ENCODE measurements around the gene COL21A1.

The COL21A1 gene

DNA sequence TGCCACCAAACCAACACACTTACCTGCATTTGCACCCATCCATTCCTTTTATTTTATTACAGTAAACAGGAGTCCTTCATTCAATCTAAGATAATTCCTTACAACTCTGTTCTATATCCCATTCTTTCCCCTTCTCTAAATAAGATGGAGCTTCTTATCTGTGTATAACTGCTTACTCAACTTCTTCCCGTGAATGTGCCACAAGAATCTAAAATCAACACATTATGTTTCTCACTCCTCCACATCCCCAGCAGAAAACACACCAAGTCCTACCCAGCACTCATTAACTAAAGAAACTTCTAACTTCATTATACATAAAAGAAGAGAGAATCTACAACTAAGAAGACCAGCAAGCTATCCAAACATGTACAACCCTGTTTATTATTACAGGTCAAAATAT, 141.1 kb downstream of the COL21A1 start:
- no peak for DNase-seq (ENCODE audit: low spot score)

DNA sequence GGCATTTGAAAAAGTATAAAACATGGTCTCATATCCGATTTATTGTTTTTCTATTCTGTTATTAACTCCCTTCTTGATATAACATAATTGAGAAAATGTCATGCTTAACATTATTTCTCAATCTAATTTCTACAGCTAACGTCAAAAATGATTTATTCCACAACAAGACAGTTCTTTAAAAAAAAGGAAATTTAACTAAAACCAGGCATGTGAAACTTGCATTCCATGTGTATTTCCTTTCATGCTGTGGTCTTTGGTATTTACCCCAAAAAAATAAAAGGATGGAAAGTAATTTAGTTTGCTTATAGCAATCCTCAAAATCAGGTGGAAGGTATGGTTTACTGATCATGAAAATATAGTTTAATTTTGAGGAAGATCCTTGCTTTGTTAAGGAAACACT, 142.8 kb downstream of the COL21A1 start:
- no peak for DNase-seq (ENCODE audit: low spot score)

DNA sequence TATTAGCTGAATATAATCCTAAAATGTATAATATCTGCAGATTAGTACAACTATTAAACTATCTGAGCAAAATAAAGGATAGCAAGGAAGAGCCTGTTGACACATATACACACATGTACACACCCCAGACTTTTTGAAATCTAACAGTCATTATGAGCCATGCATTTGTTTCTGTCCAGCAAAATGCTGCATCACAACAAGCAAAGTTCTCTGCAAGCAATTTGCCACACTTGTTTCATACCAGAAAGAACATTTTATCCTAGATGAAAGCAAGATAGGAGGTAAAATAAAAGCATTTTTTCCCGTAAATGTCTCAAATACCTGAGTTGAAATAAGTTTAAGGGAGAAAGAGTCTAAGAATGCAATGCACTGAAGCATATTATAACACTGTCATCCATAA, 145.2 kb downstream of the COL21A1 start:
- DNase-seq (ENCODE audit: low spot score), result no peak

DNA sequence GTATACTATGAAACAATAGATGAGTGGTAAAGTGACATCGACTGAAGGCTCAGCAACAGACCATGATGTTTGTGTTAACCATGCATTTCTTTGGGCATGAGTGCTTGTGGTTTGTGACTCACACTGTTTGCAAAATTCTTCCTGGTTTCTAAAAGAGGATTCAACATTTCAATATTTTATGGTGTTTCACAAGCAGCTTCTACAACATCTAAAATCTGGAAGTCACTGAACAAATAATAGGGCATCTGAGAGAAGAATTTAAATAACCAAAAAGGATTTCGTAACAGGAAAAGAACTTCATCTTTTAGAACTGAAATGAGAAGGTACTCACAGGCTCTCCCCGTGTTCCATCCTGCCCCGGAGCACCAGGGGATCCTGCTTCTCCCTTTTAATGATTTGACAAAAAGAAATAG, 146.2 kb downstream of the COL21A1 start:
- DNase-seq (ENCODE audit: low spot score), result peak; percentile 66

DNA sequence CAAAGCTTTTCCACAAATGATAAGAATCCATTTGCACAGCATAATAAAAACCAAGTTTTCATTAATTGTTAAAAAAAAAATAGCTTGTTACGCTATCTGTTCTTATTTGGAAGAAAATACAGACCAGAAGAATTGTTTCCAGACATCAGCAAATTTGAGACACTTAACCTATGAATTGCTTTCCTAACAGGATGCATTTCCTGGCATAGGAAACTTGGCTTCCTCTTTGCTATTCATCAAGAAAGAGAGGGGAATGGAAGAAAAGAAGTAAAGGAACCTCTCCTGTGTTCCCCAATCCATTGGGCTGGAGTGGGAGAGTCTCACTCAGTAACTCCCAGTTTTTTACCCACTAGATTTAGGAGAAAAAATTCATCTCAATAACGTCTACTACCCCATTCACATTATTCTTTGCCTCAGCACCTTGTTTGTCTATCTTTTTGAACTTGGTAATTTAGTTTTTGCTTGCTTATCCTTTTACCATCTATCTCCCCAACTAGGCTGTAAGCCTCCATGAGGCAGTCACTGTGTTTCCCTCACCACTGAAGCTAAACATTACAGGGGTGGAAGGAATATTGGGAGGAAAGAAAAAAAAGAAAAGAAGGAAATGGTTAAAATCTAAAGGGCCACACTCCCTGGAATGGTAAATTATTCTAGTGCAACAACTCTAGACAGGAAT, 150.3 kb downstream of the COL21A1 start:
- DNase-seq (ENCODE audit: low spot score), result no peak

DNA sequence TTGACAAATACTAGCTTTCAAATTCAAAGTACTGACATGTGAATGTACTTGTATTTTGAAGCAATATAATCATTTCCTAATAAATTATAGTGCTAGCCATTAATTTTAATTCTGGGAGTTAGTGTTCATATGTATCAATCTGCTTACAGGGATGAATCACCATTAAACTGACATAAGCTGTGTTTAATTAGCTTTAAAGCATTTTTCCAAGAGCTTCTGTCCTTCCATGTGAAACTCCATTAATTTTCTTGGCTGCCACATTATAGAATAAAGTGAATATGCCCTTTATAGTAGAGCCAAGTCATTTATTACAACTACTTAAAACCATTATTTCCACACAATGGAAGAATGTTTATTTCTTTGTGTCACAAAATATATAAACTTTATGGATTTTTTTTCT, 150.8 kb downstream of the COL21A1 start:
- DNase-seq (ENCODE audit: low spot score), result no peak

DNA sequence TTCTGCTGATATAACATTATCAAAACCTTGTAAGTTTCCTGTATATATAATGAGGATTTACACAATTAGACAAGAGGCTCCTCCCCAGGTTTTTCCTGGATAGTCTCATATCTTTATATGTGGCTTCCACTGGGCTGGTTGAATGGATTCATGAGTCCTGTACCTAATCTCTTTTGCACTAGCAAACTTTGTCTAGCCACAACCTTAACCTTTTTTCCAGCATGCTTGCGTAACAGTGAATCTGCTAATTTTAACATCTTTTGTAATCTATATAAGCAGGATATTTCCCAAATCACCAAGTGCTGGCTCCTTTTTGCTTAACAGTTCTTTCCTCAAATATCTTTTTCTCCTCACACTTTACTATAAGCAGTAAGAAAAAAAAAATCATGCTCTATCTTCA, 153.6 kb downstream of the COL21A1 start:
- no peak for DNase-seq (ENCODE audit: low spot score)

DNA sequence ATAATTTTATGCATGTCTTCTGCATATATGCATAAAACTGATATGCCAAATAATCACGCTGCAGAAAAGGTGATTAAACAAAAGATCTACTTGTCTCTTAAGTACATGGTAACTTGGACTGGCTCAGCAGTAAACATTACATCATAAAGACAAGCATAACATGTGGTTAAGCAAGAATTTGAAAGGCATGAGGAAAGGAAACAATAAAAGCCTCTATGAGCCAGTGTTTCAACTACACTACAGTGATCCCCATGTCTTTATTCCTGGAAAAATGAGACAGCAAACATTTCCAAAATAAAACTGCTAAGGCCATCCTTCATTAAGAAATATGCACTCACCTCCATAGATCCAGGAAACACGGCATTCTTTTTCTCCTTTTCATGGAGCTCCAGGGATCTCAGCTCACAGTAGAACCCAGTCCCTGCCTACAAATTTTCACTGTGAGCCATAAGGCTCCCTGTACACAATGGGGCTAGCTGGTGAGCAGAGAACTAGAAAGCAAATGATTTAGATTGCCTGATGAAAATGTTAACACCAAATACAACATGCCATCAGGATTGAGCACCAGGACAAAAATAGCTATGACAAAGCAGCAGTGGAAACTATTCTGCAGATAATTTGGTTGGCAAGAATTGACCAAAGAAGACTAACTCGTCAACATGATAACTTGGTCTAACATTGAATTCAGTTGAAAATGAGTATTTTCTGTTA, 156.1 kb downstream of the COL21A1 start:
- DNase-seq (ENCODE audit: low spot score), result peak; percentile 51

DNA sequence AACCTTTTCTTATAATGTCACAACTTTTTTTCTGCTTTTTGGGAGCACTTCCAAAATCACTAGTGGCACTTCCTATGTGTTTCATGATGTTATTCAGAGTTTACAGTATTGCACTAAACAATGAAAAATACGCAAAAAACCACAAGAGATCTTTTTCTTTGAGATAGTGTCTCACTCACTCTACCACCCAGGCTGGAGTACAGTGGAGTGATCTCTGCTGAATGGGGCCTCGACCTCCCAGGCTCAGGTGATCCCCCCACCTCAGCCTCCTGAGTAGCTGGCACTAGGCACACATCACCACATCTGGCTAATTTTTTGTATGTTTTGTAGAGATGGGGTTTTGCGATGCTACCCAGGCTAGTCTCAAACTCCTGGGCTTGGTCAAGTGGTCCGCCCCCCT, 158.7 kb downstream of the COL21A1 start:
- no peak for DNase-seq (ENCODE audit: low spot score)

DNA sequence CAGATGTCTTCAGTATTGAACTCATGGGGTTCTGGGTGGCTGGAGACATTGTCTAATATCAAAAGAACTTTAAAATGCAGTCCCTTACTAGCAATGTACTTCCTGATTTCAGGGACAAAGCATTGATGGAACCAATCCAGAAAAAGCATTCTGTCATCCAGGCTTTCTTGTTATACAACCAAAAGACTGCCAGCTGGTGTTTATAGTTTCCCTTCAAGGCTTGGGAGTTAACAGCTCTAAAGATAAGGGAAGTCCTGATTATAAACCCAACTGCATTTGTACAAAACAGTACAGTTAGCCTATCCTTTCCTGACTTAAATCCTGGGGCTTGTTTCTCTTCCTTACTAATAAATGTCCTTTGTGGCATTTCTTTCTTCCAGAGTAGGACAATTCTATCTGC, 160.0 kb downstream of the COL21A1 start:
- DNase-seq (ENCODE audit: low spot score), result no peak

DNA sequence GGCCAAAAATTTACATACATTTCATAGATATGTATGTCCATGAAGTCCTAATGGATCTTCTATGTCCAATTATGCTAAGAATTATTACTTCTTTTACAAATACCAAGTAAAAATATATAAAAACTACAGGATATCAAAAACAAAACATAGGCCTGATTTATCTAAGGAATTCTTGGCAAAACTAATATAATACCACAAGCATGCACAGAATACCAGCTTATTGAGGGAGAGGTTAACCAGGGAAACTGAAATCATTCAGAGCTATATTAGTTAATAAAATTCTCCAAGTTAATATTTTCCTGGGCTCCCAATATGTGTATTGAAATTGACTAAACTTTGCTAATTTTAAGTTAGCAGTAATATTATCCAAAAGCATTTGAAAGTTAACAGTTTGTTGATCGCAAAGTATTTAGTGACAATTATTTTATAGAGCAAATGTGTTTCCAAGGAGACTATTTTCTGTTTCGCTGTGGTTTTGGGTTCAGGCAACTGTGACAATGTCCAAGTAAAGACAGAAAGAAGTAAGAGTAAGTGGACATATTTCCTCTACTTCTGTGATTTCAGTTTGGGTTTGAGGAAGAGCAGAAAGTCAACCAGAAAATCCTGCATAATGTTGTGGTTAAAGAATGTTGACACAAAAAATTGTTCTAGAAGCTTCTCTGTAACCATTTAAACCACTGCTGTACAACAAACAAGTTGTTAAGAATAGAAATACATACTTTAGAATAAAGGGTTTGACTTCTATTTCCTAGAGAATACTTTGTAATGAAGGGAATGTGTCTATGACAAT, 167.4 kb downstream of the COL21A1 start:
- no peak for DNase-seq (ENCODE audit: low spot score)

DNA sequence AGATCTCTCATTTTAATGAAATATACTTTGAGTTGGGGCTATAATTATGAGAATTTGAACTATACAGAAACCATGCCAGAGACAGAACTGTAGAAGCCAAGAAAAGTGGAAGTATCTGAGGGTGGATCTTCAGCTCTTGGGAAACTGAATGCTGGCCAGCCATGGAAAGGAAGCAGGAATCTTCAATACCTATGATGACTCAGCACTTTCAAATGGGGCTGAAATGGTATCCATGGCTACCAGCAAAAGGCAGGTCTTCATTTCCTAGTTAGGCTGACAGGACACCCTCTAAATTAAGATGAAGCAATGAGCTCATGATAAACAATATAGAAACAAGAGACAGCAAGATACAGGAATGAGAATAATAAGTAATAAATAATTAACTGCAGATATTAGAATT, 171.3 kb downstream of the COL21A1 start:
- peak; percentile 2 for DNase-seq (ENCODE audit: low spot score)

DNA sequence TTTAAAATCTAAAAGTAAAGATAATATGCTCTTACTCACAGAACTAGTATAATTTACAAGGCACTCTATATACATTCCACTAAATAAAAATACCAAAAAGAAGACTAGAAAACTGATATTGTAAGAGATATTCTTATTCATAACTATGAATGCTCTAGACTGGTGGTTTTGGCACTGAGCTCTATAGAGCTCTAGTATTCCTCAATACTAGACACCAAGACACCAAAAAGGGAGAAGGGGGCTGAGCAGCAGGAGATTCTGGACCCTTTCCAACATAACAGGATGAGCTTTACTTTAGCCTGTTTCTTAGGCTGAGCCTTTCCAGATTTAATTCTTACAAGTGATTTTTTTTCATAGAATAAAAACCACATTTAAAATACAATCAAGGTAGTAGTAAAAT, 173.6 kb downstream of the COL21A1 start:
- DNase-seq (ENCODE audit: low spot score), result no peak

DNA sequence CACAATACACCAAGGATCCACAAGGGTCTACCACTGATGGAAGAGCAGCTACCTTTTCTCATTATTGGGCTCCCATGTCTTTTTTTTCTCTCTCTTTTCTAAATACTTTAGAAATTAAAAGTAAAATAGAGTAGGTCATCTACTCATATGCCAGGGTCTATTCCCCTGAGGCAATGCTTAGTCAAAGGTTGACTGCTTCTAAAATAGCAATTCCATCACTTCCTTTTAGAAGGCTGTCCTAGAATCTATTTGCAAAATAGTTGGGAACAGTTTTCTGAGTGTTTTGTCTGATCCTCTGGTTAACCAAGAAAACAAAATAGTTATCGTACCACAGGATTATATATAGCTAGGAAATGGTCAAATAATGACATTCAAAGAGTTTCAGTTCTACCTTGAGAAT, 174.1 kb downstream of the COL21A1 start:
- no peak for DNase-seq (ENCODE audit: low spot score)

DNA sequence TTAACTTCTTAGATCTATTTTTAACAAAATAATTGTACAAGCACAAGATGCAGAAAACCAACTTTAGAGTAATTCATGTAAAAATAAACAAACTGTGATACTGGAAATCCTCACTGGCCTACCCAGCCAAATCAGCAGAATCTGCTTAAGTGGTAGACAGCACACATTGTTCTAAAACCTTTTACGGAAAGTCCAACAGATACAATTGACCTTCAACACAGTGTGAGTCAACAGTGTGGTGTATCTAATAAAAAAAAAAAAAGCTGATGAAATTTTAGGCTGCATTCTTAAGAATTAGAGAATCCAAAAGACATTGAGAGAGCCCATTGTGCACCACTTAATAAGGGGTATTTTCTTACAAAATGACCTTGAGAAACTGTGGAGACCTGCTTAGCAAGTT, 174.5 kb downstream of the COL21A1 start:
- no peak for DNase-seq (ENCODE audit: low spot score)

DNA sequence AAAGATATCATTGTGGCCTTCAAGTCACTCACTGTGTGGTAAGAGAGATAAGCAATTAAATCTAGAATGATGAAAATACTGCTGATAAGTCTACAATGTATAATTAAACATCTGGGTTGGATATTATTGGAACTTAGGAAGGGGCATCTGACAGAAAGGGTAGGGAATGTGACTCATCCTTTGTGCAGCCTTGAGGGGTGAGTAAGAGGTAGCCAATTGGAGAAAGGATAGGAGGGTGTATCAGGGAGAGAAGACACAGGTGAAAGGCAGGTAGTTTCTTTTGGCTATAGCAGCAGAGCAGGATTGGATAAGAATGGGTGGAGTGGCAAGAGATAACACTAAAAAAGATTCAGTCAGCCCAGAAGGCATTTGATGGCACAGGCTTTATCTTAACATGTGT, 182.0 kb downstream of the COL21A1 start:
- DNase-seq (ENCODE audit: low spot score), result no peak

DNA sequence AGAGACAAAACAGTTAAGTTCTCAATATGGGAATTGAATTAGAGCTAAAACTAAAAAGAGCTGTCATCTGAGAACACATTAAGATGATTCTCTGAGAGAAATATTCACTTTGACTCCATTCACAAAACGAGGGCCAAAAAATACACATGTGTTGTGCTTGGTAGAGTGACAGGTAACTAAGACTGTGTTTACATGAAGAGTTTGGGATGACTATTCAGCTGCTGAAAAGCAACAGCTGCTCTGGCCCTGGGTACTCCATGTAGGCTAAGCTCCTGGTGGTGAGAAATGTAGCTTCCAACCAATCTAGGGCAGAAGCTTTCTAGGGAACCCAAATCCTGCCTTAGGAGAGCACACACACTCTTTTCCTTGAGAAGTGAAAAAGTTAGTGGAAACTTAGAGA, 184.5 kb downstream of the COL21A1 start:
- no peak for DNase-seq (ENCODE audit: low spot score)

DNA sequence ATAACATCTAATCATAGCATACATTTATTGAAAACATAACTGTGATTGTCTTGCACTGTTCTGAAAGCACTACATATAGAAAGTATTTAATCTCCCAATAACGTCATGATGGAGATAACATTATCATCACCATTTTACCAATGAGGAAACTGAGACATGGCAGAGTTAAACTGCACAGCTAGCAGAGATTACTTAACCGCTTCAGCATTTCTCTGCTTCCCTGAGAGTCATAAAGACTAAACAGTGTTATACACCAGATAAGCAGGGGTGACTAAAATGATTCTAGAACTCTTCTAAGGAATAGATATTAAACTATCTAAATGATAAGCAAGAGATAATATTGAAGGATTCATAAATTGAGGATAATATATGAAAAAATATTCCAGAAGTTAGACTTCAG, 188.7 kb downstream of the COL21A1 start:
- DNase-seq (ENCODE audit: low spot score), result no peak

DNA sequence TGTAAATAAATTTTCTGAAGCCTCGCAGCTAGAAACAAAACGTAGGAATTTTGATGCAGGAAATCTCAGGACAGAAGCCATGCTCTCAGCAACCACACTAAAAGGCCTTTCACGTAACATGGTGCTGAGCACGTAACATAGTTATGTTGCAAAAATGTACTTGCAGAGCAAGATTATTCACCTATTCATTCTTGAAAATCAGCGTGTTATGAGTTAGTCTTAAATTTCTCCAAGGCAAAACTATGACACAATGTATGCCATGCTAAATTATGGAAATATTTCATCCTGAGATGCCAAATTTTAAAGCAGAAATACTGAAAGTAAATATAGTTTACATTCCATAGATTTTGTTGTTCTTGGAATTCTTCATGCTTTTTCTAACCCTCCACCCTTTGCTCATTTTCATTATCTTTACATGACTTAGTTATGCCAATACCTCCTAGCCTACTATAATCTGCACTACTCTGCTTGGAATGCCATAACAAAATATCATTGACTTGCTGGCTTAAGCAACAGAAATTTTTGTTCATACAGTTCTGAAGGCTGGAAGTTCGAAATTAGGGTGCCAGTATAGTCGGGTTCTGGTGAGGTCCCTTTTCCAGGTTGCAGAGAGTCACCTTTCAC, 192.2 kb downstream of the COL21A1 start:
- no peak for DNase-seq (ENCODE audit: low spot score)

DNA sequence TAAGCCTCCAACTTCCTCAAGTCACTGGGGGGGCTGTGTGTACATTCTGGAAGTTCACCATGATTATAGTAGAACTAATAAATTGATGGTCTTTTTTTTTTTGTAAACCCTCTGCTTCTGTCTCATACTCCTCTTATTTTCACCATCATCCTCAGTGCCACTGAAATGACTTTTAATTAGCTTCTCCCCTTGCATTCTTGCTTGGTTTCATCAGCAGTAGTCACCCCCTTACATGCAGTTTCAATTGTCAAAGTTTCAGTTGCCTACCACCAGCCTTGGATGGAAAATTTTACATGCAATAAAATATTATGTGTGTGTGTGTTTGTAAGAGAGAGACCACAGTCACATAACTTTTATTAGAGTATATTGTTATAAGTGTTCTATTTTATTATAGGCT, 196.2 kb downstream of the COL21A1 start:
- DNase-seq (ENCODE audit: low spot score), result no peak

DNA sequence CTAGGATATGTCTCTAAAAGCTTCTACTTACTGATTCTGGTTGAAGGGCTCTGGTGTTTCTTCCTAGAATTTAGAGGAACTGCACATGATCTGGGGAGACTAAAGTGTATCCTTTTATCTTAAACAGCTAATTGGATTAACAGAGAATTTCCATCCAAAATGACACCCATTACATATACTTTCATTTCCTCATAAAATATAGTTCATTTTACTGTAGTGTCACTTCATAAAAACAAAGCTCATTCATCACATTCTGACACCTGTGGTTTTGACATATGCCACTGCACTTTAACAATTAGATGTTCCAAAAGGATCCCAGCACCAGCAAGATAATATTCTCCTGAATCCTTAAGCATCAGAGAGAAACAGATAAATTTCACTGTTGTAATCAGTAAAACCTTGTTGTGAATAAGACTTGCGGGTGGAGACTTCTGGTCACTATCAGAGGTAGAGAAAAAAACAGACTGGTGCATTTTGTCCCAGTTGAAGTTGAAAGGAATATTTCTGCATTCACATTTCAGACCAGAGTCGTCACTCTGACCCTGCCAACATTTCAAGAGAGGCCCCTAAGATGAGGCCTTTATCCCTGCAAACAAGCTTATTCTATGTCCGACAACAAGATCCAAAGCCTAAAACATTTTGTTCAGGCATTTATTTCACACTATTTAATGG, 196.7 kb downstream of the COL21A1 start:
- DNase-seq (ENCODE audit: low spot score), result no peak

DNA sequence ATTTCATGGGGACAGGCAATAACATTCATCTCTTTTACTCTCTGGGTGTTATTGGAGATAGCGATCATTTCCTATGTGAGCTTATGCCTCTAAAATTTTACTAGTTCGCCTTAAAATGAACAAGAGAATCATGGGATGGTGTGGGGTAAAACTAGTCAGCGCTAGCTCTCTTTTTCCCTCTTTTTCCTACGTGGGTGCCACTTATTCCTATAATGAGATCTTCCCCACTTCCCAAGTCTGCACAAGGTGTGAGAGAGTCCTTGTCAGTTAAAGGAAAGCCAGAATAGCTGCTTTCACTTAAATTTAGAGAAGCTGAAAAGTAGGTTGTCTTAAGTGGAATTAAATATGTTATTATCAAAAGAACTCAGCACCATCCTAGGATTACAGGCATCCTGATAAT, 198.8 kb downstream of the COL21A1 start:
- no peak for DNase-seq (ENCODE audit: low spot score)

All from LoVo (cell line).